Endothelial cell of umbilical vein (primary cell): ENCODE results near the gene RYR1. TPM values are rescaled to one million over a fixed set of nuclear protein-coding genes. Genes with fewer than 3 reads are reported as not detected.

ENCODE experiments used
- BruUV-seq: library from RNA; stranded (reverse); fragments of 400-500 nt; replicated peaks from 2 replicates; lab custom pipeline; 2021; lab: Mats Ljungman, UMichigan
- CTCF ChIA-PET: fragments of 300-600, 350-600 bp; sonication (Branson Sonifier 250); formaldehyde crosslinking; loops from one replicate; lab custom pipeline; 2021; ENCODE audit warnings: antibody characterized with exemption, inconsistent platforms; lab: Charles Lee
- POLR2A ChIA-PET: fragments of 300-600, 350-600 bp; sonication (Branson Sonifier 250); formaldehyde crosslinking; loops from one replicate; lab custom pipeline; 2021; ENCODE audit warnings: antibody characterized with exemption, inconsistent platforms; lab: Charles Lee
- DNase-seq: peaks from one replicate; pipeline ENCODE4 v3.0.0-alpha.2; 2011; ENCODE audit warnings: low read depth, low spot score
- FAIRE-seq: peaks from 2 replicates; lab custom pipeline; 2011; peaks lifted over from hg19 to GRCh38; lab: Jason Lieb, UNC
- H2AFZ ChIP-seq: 2 replicates; pipeline ENCODE4 v1.6.0; 2012; ENCODE audit warnings: low read depth, low read length, control low read depth, inconsistent platforms
- H3K27ac ChIP-seq: 2 replicates; pipeline ENCODE4 v1.5.1; 2011; ENCODE audit warnings: low read depth, mild to moderate bottlenecking, control low read depth, low read length, moderate library complexity; ENCODE audit not compliant: insufficient read depth
- H3K27me3 ChIP-seq, 2 experiments: 2 replicates each; pipeline versions ENCODE4 v1.6.0 to v1.6.1; 2011; ENCODE audit warnings: low read length in 2 of 2, mixed read lengths in 1 of 2; ENCODE audit not compliant: control insufficient read depth in 2 of 2, insufficient read depth in 2 of 2
- H3K36me3 ChIP-seq, 2 experiments: 2 replicates in 1 of 2; 3 replicates in 1 of 2; pipeline ENCODE4 v1.5.1; 2011; ENCODE audit warnings: low read length in 2 of 2, mild to moderate bottlenecking in 1 of 2, moderate library complexity in 1 of 2; ENCODE audit not compliant: control insufficient read depth in 2 of 2, insufficient read depth in 2 of 2; ENCODE audit errors: extremely low read depth in 1 of 2
- H3K4me1 ChIP-seq: 3 replicates; pipeline ENCODE4 v1.5.1; 2011; ENCODE audit warnings: mild to moderate bottlenecking, low read length; ENCODE audit not compliant: control insufficient read depth, insufficient read depth; ENCODE audit errors: extremely low read depth
- H3K4me2 ChIP-seq: 2 replicates; pipeline ENCODE4 v1.6.1; 2011; ENCODE audit warnings: low read length, control low read depth, mixed read lengths; ENCODE audit not compliant: insufficient read depth
- H3K4me3 ChIP-seq, 3 experiments: fragments of 200-600 bp in 1 of 3; sonication (generic), shearing (Covaris generic) in 1 of 3; replicated peaks in 1 of 3; 2 replicates each; pipeline ENCODE4 v1.5.1; 2011 to 2016; ENCODE audit warnings: control low read depth in 3 of 3, low read length in 3 of 3, mild to moderate bottlenecking in 2 of 3, inconsistent platforms in 1 of 3, low read depth in 1 of 3, moderate library complexity in 1 of 3; ENCODE audit not compliant: insufficient read depth in 1 of 3
- H3K79me2 ChIP-seq: 2 replicates; pipeline ENCODE4 v1.6.0; 2012; ENCODE audit warnings: low read length, inconsistent platforms; ENCODE audit not compliant: control insufficient read depth, insufficient read depth
- H3K9ac ChIP-seq: replicated peaks from 2 replicates; pipeline ENCODE3; 2011; ENCODE audit warnings: low read length, control low read depth; ENCODE audit not compliant: insufficient read depth; ENCODE audit errors: extremely low read depth
- H3K9me1 ChIP-seq: replicated peaks from 3 replicates; pipeline ENCODE4 v1.6.0; 2011; ENCODE audit warnings: mild to moderate bottlenecking, low read length; ENCODE audit not compliant: control insufficient read depth, insufficient read depth; ENCODE audit errors: extremely low read depth
- H3K9me3 ChIP-seq: replicated peaks from 2 replicates; pipeline ENCODE4 v1.5.1; 2012; ENCODE audit warnings: low read length, inconsistent platforms; ENCODE audit not compliant: control insufficient read depth, insufficient read depth
- H4K20me1 ChIP-seq: replicated peaks from 2 replicates; pipeline ENCODE3; 2011; ENCODE audit warnings: mild to moderate bottlenecking, low read length; ENCODE audit not compliant: control insufficient read depth, insufficient read depth; ENCODE audit errors: extremely low read depth
- CTCF ChIP-seq, 2 donors: IDR thresholded peaks; 1 replicate in 1 of 2; 2 replicates in 1 of 2; pipeline ENCODE4 v1.5.1; 2011; ENCODE audit warnings: low read length in 2 of 2, mild to moderate bottlenecking in 2 of 2, moderate library complexity in 2 of 2, control low read depth in 1 of 2, inconsistent platforms in 1 of 2, low read depth in 1 of 2; ENCODE audit not compliant: insufficient read depth in 1 of 2; ENCODE audit errors: extremely low read depth in 1 of 2
- EZH2 ChIP-seq: IDR thresholded peaks from 2 replicates; pipeline ENCODE4 v1.6.1; 2012; ENCODE audit warnings: borderline replicate concordance, low read depth, mild to moderate bottlenecking, moderate library complexity, low read length, inconsistent platforms; ENCODE audit not compliant: severe bottlenecking
- FOS ChIP-seq: IDR thresholded peaks from 2 replicates; pipeline ENCODE4 v1.6.1; 2011; ENCODE audit warnings: mild to moderate bottlenecking, low read length, moderate library complexity, borderline replicate concordance; ENCODE audit not compliant: insufficient read depth
- GATA2 ChIP-seq: IDR thresholded peaks from 2 replicates; pipeline ENCODE4 v1.7.0; 2011; ENCODE audit warnings: low read depth, mild to moderate bottlenecking, moderate library complexity, mixed read lengths, low read length; ENCODE audit not compliant: insufficient read length, insufficient read depth
- JUN ChIP-seq: IDR thresholded peaks from 2 replicates; pipeline ENCODE4 v1.6.1; 2011; ENCODE audit warnings: borderline replicate concordance, low read depth; ENCODE audit not compliant: insufficient read length, insufficient read depth
- MAX ChIP-seq: IDR thresholded peaks from 2 replicates; pipeline ENCODE4 v1.6.1; 2011; ENCODE audit not compliant: insufficient read depth, insufficient read length
- MYC ChIP-seq: IDR thresholded peaks from one replicate; pipeline ENCODE4 v1.6.1; 2011; ENCODE audit warnings: mild to moderate bottlenecking, low read depth, low read length
- POLR2A ChIP-seq: IDR thresholded peaks from 2 replicates; pipeline ENCODE4 v1.6.1; 2012; ENCODE audit warnings: low read depth, mild to moderate bottlenecking, control low read depth, low read length
- POLR2AphosphoS5 ChIP-seq: IDR thresholded peaks from 2 replicates; pipeline ENCODE4 v1.6.1; 2012; ENCODE audit warnings: low read depth, mild to moderate bottlenecking, control low read depth, low read length, moderate library complexity; ENCODE audit not compliant: insufficient read depth
- dilution Hi-C: fragments of 300-500 bp; cut with MboI; formaldehyde crosslinking; loops from one replicate; pipeline ENCODE4 v1.15.0; 2019; ENCODE audit warnings: low sequenced_read_pairs; ENCODE audit not compliant: extremely low pct_ligation_motif_present
- intact Hi-C: fragments of 100-400 bp; cut with micrococcal nuclease; formaldehyde crosslinking; loops from one replicate; pipeline ENCODE4 v1.10.0; 2022
- polyA plus RNA-seq, 4 experiments: library from polyadenylated mRNA; depleted of rRNA in 3 of 4; stranded (reverse) in 3 of 4; unstranded in 1 of 4; fragments of >200 nt; gene quantifications; 2 replicates each; pipeline versions ENCODE4 v1.2.1 to v1.2.3, GENCODE V29; 2011 to 2012; ENCODE audit warnings: missing spikeins in 1 of 4
- total RNA-seq: library from RNA; stranded (reverse); gene quantifications from 2 replicates; pipeline ENCODE4 v1.2.3, GENCODE V29; 2021

Gene RYR1
- total and polyA plus RNA-seq, 2 donors (not counting 3 experiments of a cell fraction or from before 2014, with no cell fraction given), result under 0.01 to 0.02 TPM

GRCh38 chr19:38473201-38473600 is 39.7 kb downstream of the RYR1 start:
- BruUV-seq, result no TSS peak
- TF ChIP-seq MAX (no peak), MYC (no peak), POLR2AphosphoS5 (no peak), CTCF (IDR thresholded peaks at IDR 0.05; ENCODE audit: extremely low read depth in 1 of 2, insufficient read depth in 1 of 2, low read depth in 1 of 2, low read length in 2 of 2) (no peak)
- ChIA-PET POLR2A (no interaction called here), CTCF (no interaction called here)
- Histone ChIP-seq H3K9me1 (no peaks in the 10 kb centered on the region), H4K20me1 (no peaks in the 10 kb centered on the region), H3K9me3 (no peaks in the 10 kb centered on the region), H3K36me3 (no peaks in the 10 kb centered on the region), H3K27me3 (no peaks in the 10 kb centered on the region), H2AFZ (no peak overlapping the region), H3K27ac (no peak overlapping the region), H3K79me2 (no peaks in the 10 kb centered on the region), H3K4me1 (no peaks in the 10 kb centered on the region), H3K4me2 (no peak overlapping the region), H3K4me3 (no peak overlapping the region), H3K9ac (no peak overlapping the region)
- no peak for DNase-seq
- FAIRE-seq, result no peak
- intact Hi-C loops, result no loop called here
- dilution Hi-C loops, result no loop called here

GRCh38 chr19:38475176-38475575 is 41.7 kb downstream of the RYR1 start:
- Histone ChIP-seq H3K9ac (no peak overlapping the region), H3K4me1 (no peaks in the 10 kb centered on the region), H3K4me2 (no peak overlapping the region), H3K27me3 (no peaks in the 10 kb centered on the region), H3K36me3 (no peaks in the 10 kb centered on the region), H3K27ac (no peak overlapping the region), H4K20me1 (no peaks in the 10 kb centered on the region), H3K79me2 (no peaks in the 10 kb centered on the region), H3K9me1 (no peaks in the 10 kb centered on the region), H3K4me3 (no peak overlapping the region), H3K9me3 (no peaks in the 10 kb centered on the region), H2AFZ (no peak overlapping the region)
- intact Hi-C loops, result no loop called here
- CTCF ChIA-PET, result no interaction called here
- dilution Hi-C loops, result no loop called here
- FAIRE-seq (no peak), DNase-seq (no peak)
- BruUV-seq, result no TSS peak
- POLR2A ChIA-PET, result no interaction called here
- no peak for TF ChIP-seq FOS
- TF ChIP-seq MAX, result no peak
- TF ChIP-seq CTCF (IDR thresholded peaks at IDR 0.05; ENCODE audit: extremely low read depth in 1 of 2, insufficient read depth in 1 of 2, low read depth in 1 of 2, low read length in 2 of 2), result no peak
- TF ChIP-seq GATA2, result no peak
- TF ChIP-seq MYC, result no peak
- no peak for TF ChIP-seq EZH2
- TF ChIP-seq POLR2AphosphoS5, result no peak
- TF ChIP-seq POLR2A, result no peak
- TF ChIP-seq JUN, result no peak
